GM13976 (cell line): ENCODE results near the gene PAK5.

Experiments used
- DNase-seq: peaks from one replicate; pipeline ENCODE4 v3.0.0; 2012; ENCODE audit warnings: low spot score
- CTCF ChIP-seq: IDR thresholded peaks from 2 replicates; pipeline ENCODE4 v1.5.1; 2012; ENCODE audit warnings: borderline replicate concordance, mild to moderate bottlenecking; ENCODE audit not compliant: insufficient read depth; ENCODE audit errors: extremely low read depth, missing control alignments, control extremely low read depth
- in situ Hi-C: fragments of 300-500 bp; cut with MboI; formaldehyde crosslinking; loops from one replicate; pipeline ENCODE4 v1.12.0; 2022; ENCODE audit warnings: low sequenced_read_pairs, mixed read lengths, inconsistent platforms; ENCODE audit not compliant: unreplicated experiment

The PAK5 gene

GRCh38 chr20:9741996-9742395 lies 96.9 kb downstream of the PAK5 start:
- no peak for DNase-seq
- in situ Hi-C loops, result loop anchor here (25.0 kb wide), 1 partner anchor 105 kb away; no protein-coding TSS in a partner anchor
- no peak for TF ChIP-seq CTCF

- TF ChIP-seq CTCF, result no peak
- in situ Hi-C loops, result loop anchor here (25.0 kb wide), 1 partner anchor 103 kb away; no protein-coding TSS in a partner anchor
- DNase-seq, result no peak
Measured at GRCh38 chr20:9740486-9740885, 98.4 kb downstream of the PAK5 start.

GRCh38 chr20:9739991-9740390 lies 98.9 kb downstream of the PAK5 start:
- no peak for DNase-seq
- in situ Hi-C loops, result loop anchor here (25.0 kb wide), 1 partner anchor 103 kb away; no protein-coding TSS in a partner anchor

GRCh38 chr20:9736373-9736772 lies 102.5 kb downstream of the PAK5 start:
- no peak for TF ChIP-seq CTCF
- no peak for DNase-seq
- in situ Hi-C loops, result loop anchor here (25.0 kb wide), 1 partner anchor 99 kb away; no protein-coding TSS in a partner anchor

More at GRCh38 chr20:9739991-9740390, 98.9 kb downstream of the PAK5 start:
- no peak for TF ChIP-seq CTCF

GRCh38 chr20:9723501-9724202 lies 115.2 kb downstream of the PAK5 start:
- in situ Hi-C loops, result no loop called here
- no peak for TF ChIP-seq CTCF
- DNase-seq, result no peak

GRCh38 chr20:9711872-9712271 lies 127.0 kb downstream of the PAK5 start:
- in situ Hi-C loops, result no loop called here

More at GRCh38 chr20:9711872-9712271, 127.0 kb downstream of the PAK5 start:
- TF ChIP-seq CTCF, result no peak
- DNase-seq, result no peak
